Retinal pigment epithelial cell (primary cell): ENCODE measurements around the gene CSF3R.
A peak's percentile ranks its signal among the peaks of the same experiment; 100 is the strongest.
"Not testable (repeated sequence)": the region's sequence is repeated elsewhere in the genome, so short reads cannot be mapped to it uniquely, and the experiment has no call there.

Experiments used
- DNase-seq: peaks from one replicate; pipeline ENCODE4 v3.0.0-alpha.2; 2010; ENCODE audit warnings: low read depth
- H3K4me3 ChIP-seq: 2 replicates; pipeline ENCODE4 v1.5.1; 2011; ENCODE audit warnings: mild to moderate bottlenecking, low read length, control low read depth, moderate library complexity
- TF ChIP-seq, protein P1 (sequence below): conservative IDR thresholded peaks from 2 replicates; pipeline ENCODE4 v1.5.1; 2011; ENCODE audit warnings: low read depth, low read length, control low read depth, inconsistent platforms

The CSF3R gene

DNA sequence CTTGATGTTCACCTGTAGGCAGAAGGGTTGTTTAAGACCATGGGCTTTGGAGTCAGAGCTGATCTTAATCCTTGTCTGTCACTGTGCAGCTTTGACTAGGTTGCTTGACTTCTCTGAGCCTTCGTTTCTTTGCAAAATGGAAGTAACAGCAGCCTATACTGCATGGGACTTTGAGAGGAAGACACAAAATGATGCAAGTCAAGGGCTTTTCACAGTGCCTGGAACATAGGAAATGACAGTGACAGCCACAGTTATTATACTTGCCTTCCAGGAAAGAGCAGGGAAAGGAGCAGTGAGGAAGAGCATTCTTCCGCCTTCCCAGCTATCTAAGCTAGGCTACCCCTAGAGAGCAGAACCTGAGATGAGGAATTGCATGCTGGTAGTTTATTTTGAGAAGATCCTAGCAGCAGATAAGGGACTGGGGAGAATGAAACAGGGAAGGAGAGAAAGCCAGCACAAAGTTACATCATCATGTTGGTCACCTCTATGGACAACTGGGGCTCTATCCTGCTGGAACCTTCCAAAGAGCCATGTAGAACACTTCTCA is 3.1 kb downstream of the CSF3R start:
- H3K4me3 ChIP-seq, result no peak overlapping the region
- TF ChIP-seq, protein P1, sequence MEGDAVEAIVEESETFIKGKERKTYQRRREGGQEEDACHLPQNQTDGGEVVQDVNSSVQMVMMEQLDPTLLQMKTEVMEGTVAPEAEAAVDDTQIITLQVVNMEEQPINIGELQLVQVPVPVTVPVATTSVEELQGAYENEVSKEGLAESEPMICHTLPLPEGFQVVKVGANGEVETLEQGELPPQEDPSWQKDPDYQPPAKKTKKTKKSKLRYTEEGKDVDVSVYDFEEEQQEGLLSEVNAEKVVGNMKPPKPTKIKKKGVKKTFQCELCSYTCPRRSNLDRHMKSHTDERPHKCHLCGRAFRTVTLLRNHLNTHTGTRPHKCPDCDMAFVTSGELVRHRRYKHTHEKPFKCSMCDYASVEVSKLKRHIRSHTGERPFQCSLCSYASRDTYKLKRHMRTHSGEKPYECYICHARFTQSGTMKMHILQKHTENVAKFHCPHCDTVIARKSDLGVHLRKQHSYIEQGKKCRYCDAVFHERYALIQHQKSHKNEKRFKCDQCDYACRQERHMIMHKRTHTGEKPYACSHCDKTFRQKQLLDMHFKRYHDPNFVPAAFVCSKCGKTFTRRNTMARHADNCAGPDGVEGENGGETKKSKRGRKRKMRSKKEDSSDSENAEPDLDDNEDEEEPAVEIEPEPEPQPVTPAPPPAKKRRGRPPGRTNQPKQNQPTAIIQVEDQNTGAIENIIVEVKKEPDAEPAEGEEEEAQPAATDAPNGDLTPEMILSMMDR, result no peak
- DNase-seq, result no peak

DNA sequence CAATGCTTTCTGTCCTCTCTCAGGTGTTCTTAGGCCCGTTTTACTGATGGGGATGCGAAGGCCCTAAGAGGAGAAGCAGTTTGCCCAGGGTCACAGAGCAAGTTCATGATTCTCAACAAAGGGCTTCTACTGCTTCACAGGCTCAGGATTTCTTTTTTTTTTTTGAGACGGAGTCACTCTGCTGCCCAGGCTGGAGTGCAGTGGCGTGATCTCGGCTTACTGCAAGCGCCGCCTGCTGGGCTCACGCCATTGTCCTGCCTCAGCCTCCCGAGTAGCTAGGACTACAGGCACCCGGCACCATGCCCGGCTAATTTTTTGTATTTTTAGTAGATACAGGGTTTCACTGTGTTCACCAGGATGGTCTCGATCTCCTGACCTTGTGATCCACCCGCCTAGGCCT is 5.1 kb downstream of the CSF3R start:
- not testable (repeated sequence) for DNase-seq, H3K4me3 ChIP-seq

DNA sequence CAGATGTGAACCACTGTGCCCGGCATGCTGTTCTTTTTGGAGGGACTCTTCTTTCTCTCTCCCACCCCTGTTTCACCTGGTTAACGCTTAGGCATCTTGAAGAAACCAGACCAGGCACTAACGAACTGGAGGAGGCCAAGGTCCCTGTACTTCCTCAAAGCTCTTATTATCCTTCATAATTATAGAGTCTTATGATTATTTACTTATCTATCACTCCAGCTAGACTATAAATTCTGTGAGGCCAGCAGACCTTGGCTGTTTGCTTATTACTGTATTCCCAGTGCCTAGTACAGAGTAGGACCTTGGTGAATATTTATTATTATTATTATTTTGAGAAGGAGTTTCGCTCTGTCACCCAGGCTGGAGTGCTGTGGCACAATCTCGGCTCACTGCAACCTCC is 5.8 kb downstream of the CSF3R start:
- TF ChIP-seq, protein P1, result no peak
- DNase-seq, result no peak
- H3K4me3 ChIP-seq, result no peak overlapping the region

DNA sequence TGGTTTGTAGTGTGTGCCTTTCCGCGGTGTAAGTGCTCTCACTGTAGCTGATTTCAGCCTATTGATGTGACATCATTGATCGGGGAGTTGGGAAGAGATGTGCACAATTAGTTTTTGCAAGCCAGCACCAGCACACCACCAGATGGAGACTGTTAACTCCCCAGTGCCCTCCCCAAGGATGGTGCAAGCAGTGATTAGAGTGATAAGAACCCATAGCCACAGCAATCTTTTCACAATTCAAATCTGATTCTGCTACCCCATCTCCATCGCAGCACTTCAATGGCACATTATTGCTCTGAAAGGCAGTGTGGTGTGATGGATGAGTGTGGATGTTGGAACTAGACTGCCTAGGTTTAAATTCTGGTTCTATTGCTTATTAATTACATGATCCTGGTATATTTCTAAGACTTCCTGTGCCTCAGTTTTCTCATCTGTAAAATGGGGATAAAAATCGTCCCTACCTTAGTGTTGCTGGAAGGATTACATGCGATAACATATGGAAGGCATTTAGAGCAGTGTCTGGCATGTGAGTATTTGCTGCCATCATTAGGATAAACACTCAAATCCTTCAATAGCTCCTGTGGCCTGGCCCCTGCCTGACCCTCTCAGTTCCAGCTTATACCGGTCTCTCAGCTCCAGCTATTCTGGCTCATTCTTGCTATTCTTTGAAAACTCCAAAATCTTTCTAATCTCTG is 6.7 kb downstream of the CSF3R start:
- H3K4me3 ChIP-seq, result no peak overlapping the region

DNA sequence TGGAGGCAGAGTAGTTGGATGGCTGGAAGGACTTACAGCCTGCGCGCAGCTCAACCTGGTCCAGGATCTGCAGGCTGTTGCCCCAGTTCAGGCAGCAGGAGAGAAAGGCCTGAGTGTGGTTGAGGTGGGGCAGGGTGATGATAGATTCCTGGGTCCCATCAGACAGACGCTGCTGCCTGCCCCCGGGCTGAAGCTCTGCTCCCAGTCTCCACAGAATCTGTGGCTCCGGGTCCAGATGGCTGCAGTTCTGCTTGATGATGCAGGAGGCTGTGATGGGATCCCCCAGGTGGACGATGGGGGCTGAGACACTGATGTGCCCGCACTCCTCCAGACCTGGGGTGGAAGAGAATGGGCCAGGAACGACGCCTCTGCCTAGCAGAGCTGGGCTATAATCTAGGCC is 7.4 kb downstream of the CSF3R start:
- DNase-seq, result no peak
- no peak overlapping the region for H3K4me3 ChIP-seq
- TF ChIP-seq, protein P1, result no peak

More for the DNA sequence above, 6.7 kb downstream of the CSF3R start:
- TF ChIP-seq, protein P1, result peak; percentile 9
- DNase-seq, result no peak

DNA sequence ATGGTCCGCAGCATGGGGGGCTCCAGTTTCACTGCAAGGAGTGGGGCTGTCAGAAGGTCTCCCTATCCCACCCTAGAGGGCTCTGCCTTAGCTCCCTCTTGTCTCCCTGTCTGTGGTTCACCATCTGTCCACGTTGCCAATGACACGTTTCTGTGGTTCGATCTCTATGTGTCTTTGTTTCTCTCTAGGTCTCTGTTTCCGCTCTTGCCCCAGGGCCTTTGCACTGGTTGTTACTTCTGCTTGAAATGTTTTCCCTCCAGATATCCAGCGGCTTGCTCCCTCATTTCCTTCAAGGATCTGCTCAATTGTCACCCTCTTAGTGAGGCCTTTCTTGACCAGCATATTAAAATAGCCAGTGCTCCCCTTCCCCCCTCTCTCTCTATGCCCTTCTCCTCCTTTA is 10.1 kb downstream of the CSF3R start:
- TF ChIP-seq, protein P1, result no peak
- H3K4me3 ChIP-seq, result no peak overlapping the region
- DNase-seq, result no peak

DNA sequence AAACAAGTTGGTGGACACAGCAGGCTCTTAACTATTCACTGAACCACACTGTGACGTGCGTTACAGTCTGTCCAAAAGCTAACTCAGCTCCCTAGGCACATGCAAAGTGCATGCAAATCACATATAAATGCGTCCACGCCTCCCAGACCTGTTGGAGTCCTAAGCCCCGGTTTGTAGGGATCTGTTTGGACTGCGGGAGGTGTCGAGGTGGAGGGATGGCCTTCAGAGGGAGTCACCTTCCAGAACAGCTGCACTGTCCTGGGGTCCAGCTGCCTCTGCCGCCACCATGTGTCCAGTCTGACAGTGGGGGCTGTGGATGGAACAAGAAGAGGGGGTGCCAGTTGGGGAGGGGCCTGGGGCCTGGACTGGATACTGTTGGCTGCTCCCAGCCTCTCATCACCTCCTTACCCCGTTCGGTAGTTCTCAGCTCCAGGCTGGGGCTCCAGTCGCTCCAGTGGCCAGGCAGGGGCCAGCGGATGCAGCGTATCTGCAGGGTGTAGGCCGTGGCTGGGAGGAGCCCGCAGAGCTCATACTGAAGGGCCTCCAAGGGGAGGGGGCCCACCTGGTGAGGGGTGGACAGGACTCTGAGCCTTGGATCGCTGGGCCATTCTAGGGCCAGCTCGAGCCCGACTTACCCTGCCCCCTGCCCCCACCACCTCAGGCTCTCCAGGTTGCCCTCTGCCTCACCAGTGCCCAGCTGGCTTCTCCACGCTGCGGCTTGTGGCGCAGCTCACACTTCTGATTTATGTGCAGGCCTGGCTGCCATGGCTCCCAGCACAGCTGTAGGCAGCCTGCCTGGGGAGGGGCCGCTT is 10.7 kb downstream of the CSF3R start:
- TF ChIP-seq, protein P1, result no peak
- H3K4me3 ChIP-seq, result no peak overlapping the region
- DNase-seq, result no peak
